NT2/D1 (cell line): ENCODE data around the gene HAGH.

Experiments
- DNase-seq: peaks from one replicate; pipeline ENCODE4 v3.0.0-alpha.2; 2011; ENCODE audit warnings: low read depth, low spot score
- H3K27me3 ChIP-seq: 2 replicates; pipeline ENCODE4 v1.6.0; 2011; ENCODE audit warnings: mild to moderate bottlenecking; ENCODE audit not compliant: insufficient read length, insufficient read depth
- H3K36me3 ChIP-seq: 2 replicates; pipeline ENCODE4 v1.6.1; 2011; ENCODE audit warnings: mild to moderate bottlenecking, low read length, mixed read lengths; ENCODE audit not compliant: insufficient read depth, insufficient read length
- H3K4me1 ChIP-seq: 2 replicates; pipeline ENCODE4 v1.5.1; 2011; ENCODE audit not compliant: insufficient read depth, insufficient read length
- H3K4me3 ChIP-seq: 2 replicates; pipeline ENCODE4 v1.5.1; 2011; ENCODE audit warnings: low read depth; ENCODE audit not compliant: insufficient read length
- H3K9ac ChIP-seq: 2 replicates; pipeline ENCODE4 v1.6.0; 2011; ENCODE audit warnings: low read depth; ENCODE audit not compliant: insufficient read length
- H3K9me3 ChIP-seq: 2 replicates; pipeline ENCODE4 v1.5.1; 2011; ENCODE audit warnings: mild to moderate bottlenecking, low read length; ENCODE audit not compliant: insufficient read depth
- SUZ12 ChIP-seq: IDR thresholded peaks from 2 replicates; pipeline ENCODE4 v1.6.1; 2011; ENCODE audit not compliant: insufficient read length, insufficient read depth; ENCODE audit errors: extremely low read depth
- YY1 ChIP-seq: IDR thresholded peaks from 2 replicates; pipeline ENCODE4 v1.6.1; 2011; ENCODE audit not compliant: insufficient read length, insufficient read depth
- ZNF274 ChIP-seq: IDR thresholded peaks from 2 replicates; pipeline ENCODE4 v1.6.1; 2011; ENCODE audit warnings: mild to moderate bottlenecking, low read depth, low read length

Gene HAGH

GRCh38 chr16:1760911-1761310 lies 65.7 kb downstream of the HAGH start:
- no peak for DNase-seq
- H3K9me3 ChIP-seq, result no peaks in the 10 kb centered on the region
- no peak overlapping the region for H3K4me3 ChIP-seq
- H3K36me3 ChIP-seq, result peaks cover 79% of the 10 kb centered on the region
- H3K27me3 ChIP-seq, result no peaks in the 10 kb centered on the region
- H3K4me1 ChIP-seq, result peaks cover 24% of the 10 kb centered on the region
- no peak overlapping the region for H3K9ac ChIP-seq
- TF ChIP-seq SUZ12 (no peak), ZNF274 (no peak), YY1 (no peak)

- Histone ChIP-seq H3K27me3 (no peaks in the 10 kb centered on the region), H3K9ac (no peak overlapping the region), H3K4me1 (peaks cover 19% of the 10 kb centered on the region), H3K4me3 (no peak overlapping the region), H3K36me3 (peaks cover 76% of the 10 kb centered on the region), H3K9me3 (no peaks in the 10 kb centered on the region)
- no peak for TF ChIP-seq ZNF274
- TF ChIP-seq YY1, result no peak
- TF ChIP-seq SUZ12, result no peak
- DNase-seq, result no peak
Observed at GRCh38 chr16:1759511-1759910, 67.1 kb downstream of the HAGH start.

- TF ChIP-seq SUZ12 (no peak), YY1 (no peak), ZNF274 (no peak)
Observed at GRCh38 chr16:1758923-1759322, 67.7 kb downstream of the HAGH start.

GRCh38 chr16:1757714-1758461 lies 68.7 kb downstream of the HAGH start:
- Histone ChIP-seq H3K4me1 (peaks cover 7% of the 10 kb centered on the region), H3K9me3 (no peaks in the 10 kb centered on the region), H3K9ac (peak overlapping the region; percentile 15), H3K4me3 (no peak overlapping the region), H3K36me3 (peaks cover 72% of the 10 kb centered on the region), H3K27me3 (no peaks in the 10 kb centered on the region)
- TF ChIP-seq ZNF274 (no peak), SUZ12 (no peak), YY1 (no peak)
- no peak for DNase-seq

More at GRCh38 chr16:1758923-1759322, 67.7 kb downstream of the HAGH start:
- H3K36me3 ChIP-seq, result peaks cover 76% of the 10 kb centered on the region
- H3K4me3 ChIP-seq, result no peak overlapping the region
- H3K9me3 ChIP-seq, result no peaks in the 10 kb centered on the region
- H3K4me1 ChIP-seq, result peaks cover 14% of the 10 kb centered on the region
- H3K9ac ChIP-seq, result no peak overlapping the region
- no peak for DNase-seq
- H3K27me3 ChIP-seq, result no peaks in the 10 kb centered on the region
